ENCODE measurements around the gene HNRNPH2.
A peak's percentile ranks its signal among the peaks of the same experiment; 100 is the strongest.

HNRNPH2 gene, protein sequence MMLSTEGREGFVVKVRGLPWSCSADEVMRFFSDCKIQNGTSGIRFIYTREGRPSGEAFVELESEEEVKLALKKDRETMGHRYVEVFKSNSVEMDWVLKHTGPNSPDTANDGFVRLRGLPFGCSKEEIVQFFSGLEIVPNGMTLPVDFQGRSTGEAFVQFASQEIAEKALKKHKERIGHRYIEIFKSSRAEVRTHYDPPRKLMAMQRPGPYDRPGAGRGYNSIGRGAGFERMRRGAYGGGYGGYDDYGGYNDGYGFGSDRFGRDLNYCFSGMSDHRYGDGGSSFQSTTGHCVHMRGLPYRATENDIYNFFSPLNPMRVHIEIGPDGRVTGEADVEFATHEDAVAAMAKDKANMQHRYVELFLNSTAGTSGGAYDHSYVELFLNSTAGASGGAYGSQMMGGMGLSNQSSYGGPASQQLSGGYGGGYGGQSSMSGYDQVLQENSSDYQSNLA

DNA sequence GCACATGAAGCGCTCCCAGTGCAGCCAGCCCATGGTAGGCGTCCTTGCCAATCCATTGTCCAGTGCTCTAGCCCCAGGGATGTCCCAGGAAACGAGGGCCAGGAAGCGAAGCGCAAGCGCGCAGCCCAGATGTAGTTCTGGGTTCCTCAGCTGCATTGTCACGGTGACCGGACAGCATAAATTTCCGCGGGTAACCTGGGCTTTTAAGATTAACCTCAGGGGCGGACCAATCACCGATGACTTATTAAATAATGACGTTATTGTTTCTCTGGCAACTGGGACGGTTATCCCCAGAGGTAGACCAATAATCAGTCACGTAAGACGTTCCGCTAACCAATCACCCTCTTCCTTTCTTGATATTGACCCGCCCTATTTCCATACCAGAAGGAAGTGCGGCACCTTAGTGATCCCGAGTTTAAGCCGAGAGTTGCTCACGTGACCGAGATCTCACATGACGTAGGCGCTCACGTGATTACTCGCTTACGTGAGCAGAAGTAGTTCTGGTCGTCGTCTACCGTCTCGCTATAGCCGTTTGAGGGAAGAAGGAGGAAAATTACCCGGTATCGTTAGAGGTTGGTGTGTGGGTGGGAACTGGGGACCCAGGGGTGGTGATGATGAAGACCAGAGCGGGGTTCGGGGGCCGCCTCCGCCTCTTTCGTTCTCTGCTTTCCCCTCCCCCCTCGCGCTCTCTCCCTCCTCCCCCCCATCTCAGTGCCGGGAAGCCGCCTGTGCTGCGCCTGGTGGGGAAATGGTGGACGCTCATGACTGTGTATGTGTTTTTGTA is at the start of gene HNRNPH2, which contains the start of gene GLA:
TSS of gene HNRNPH2 (plus strand) at position 475 of the 784 bp plus-strand sequence. CDS start 3,767 bp downstream, outside the sequence.
TSS of gene GLA (minus strand) at position 178 of the 784 bp plus-strand sequence. CDS start at position 156, 22 bp downstream.
- peaks cover 10% of the 10 kb centered on the region for H3K9me3 Mint-ChIP-seq
- TF ChIP-seq, protein P1, sequence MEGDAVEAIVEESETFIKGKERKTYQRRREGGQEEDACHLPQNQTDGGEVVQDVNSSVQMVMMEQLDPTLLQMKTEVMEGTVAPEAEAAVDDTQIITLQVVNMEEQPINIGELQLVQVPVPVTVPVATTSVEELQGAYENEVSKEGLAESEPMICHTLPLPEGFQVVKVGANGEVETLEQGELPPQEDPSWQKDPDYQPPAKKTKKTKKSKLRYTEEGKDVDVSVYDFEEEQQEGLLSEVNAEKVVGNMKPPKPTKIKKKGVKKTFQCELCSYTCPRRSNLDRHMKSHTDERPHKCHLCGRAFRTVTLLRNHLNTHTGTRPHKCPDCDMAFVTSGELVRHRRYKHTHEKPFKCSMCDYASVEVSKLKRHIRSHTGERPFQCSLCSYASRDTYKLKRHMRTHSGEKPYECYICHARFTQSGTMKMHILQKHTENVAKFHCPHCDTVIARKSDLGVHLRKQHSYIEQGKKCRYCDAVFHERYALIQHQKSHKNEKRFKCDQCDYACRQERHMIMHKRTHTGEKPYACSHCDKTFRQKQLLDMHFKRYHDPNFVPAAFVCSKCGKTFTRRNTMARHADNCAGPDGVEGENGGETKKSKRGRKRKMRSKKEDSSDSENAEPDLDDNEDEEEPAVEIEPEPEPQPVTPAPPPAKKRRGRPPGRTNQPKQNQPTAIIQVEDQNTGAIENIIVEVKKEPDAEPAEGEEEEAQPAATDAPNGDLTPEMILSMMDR (IDR thresholded peaks at IDR 0.05; ENCODE audit: unreplicated experiment in 3 of 3) = no peak
- peak within 1 kb of the TSS; percentile 93 to 97 (median 97) for H3K27ac Mint-ChIP-seq
- peaks cover 18% of the 10 kb centered on the region for H3K36me3 Mint-ChIP-seq (ENCODE audit: low read depth)
- H3K27me3 Mint-ChIP-seq (ENCODE audit: low read depth) = no peaks in the 10 kb centered on the region
- peak within 1 kb of the TSS; percentile 94 to 98 (median 94) for H3K4me3 Mint-ChIP-seq
- peaks cover 22% of the 10 kb centered on the region for H3K4me1 Mint-ChIP-seq

DNA sequence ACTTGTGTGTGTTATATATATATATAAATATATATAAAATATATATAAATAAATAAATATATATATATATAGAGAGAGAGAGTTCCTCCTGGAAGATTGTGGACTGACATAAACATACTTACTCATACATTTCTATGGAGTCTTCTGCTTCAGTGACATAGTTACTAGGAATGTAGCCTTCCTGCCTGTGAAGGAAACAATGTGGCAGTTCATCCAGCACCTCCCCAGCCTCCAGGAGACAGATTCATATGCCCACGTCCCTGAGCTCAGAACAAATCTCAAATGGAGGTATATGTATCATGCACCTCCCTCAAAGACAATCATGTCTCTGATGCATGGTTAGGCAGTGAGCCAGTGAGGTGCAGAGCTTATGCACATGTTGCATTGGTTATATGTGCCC is 48.1 kb upstream of the HNRNPH2 start:
- Mint-ChIP-seq H3K27me3 (ENCODE audit: low read depth) (no peaks in the 10 kb centered on the region), H3K4me3 (no peak overlapping the region), H3K4me1 (no peaks in the 10 kb centered on the region), H3K27ac (no peak overlapping the region), H3K9me3 (peaks cover 4% of the 10 kb centered on the region), H3K36me3 (ENCODE audit: low read depth) (no peaks in the 10 kb centered on the region)
- TF ChIP-seq, protein P1 (IDR thresholded peaks at IDR 0.05; ENCODE audit: unreplicated experiment in 3 of 3) = no peak

DNA sequence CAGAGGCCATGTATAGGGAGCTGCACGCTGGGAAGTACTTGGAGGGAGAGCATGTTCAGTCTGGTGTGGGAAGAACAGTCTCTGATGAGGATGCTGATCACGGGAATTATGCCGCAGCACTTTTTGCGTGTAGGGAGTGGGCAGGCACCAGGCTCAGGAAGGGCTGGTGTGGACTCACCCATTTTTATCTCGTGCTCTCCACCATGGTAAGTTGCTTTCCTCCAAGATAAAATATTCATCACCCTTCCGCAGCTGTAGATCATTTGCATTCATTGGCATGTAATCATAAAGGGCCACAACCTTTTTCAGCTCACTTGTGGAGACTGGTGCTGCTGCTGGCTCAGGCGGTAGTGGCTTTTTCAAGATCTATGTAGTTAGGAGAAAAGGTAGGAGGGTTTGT is 47.6 kb upstream of the HNRNPH2 start:
- H3K27ac Mint-ChIP-seq = no peak overlapping the region
- H3K4me3 Mint-ChIP-seq = no peak overlapping the region
- no peaks in the 10 kb centered on the region for H3K4me1 Mint-ChIP-seq
- H3K36me3 Mint-ChIP-seq (ENCODE audit: low read depth) = no peaks in the 10 kb centered on the region
- TF ChIP-seq, protein P1 (IDR thresholded peaks at IDR 0.05; ENCODE audit: unreplicated experiment in 3 of 3) = no peak
- H3K9me3 Mint-ChIP-seq = peaks cover 6% of the 10 kb centered on the region
- H3K27me3 Mint-ChIP-seq (ENCODE audit: low read depth) = no peaks in the 10 kb centered on the region

DNA sequence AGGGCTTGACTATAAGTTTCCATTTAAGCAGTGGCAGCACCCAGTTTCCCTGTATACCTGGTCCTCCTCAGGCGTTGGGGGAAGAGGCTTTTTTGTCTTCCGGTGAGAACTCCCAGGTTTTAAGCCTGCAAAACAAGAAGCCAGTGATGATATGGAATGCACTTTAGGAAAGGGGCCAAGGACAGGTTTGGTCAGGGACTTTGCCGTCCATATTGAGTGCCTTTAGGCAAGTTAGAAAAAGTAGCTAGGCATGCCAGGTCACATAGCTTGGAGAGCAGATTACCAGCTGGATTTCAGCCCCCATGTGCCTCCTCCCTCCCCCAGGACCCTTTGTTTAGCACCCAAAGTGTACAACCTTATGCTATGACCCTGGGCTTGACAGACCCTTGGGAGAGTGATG is 45.9 kb upstream of the HNRNPH2 start:
- Mint-ChIP-seq H3K4me3 (no peak overlapping the region), H3K36me3 (ENCODE audit: low read depth) (no peaks in the 10 kb centered on the region), H3K4me1 (no peaks in the 10 kb centered on the region), H3K9me3 (peaks cover 3% of the 10 kb centered on the region), H3K27me3 (ENCODE audit: low read depth) (no peaks in the 10 kb centered on the region), H3K27ac (no peak overlapping the region)
- TF ChIP-seq, protein P1 (IDR thresholded peaks at IDR 0.05; ENCODE audit: unreplicated experiment in 3 of 3) = no peak

DNA sequence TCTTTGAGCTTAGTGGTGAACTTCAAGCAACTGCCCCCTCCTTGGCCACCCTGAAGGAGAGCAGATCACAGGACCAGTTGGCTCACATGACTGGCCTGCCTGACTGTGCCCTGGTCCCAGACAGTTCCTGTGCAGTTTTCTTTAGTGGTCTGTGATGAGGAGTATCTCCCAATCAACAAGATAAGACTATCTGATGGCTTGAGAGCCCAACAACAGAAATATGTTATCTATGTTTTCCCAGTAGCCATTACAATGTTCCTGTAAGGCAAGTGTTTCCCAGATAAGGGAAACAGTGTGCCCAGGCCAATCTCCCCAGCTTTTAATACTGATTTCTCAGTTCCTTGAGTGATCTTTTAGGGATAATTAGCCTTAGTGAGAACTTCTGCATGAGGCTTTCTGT is 45.3 kb upstream of the HNRNPH2 start:
- Mint-ChIP-seq H3K9me3 (peaks cover 3% of the 10 kb centered on the region), H3K36me3 (ENCODE audit: low read depth) (no peaks in the 10 kb centered on the region), H3K27ac (no peak overlapping the region), H3K27me3 (ENCODE audit: low read depth) (no peaks in the 10 kb centered on the region), H3K4me3 (no peak overlapping the region), H3K4me1 (no peaks in the 10 kb centered on the region)
- TF ChIP-seq, protein P1 (IDR thresholded peaks at IDR 0.05; ENCODE audit: unreplicated experiment in 3 of 3) = no peak

All from nephron (organoid).